K562 (cell line): ENCODE data around the gene PSORS1C2. TPM values are rescaled to one million over a fixed set of nuclear protein-coding genes. Genes with fewer than 3 reads are reported as not detected.

ENCODE experiments used
- ATAC-seq: fragments of 200-7000 bp; cut with Tn5 transposase; 3 replicates; pipeline ENCODE4 v1.9.1; 2020; ENCODE audit warnings: moderate library complexity
- BruUV-seq: library from RNA; stranded (reverse); fragments of 400-500 nt; replicated peaks from 2 replicates; lab custom pipeline; 2021; lab: Mats Ljungman, UMichigan
- CTCF ChIA-PET: fragments of 300-600 bp; formaldehyde crosslinking; extraction: SDS; loops from one replicate; lab custom pipeline; 2021; ENCODE audit warnings: low intra/inter-chr PET ratio; lab: Yijun Ruan, JAX
- POLR2A ChIA-PET: fragments of 300-600, 350-650 bp; sonication (Branson Sonifier 250); formaldehyde crosslinking; extraction: SDS; loops from one replicate; lab custom pipeline; 2021; ENCODE audit warnings: antibody characterized with exemption, inconsistent platforms; lab: Yijun Ruan, JAX
- DNase-seq, 4 experiments: peaks; one replicate each; pipeline versions ENCODE4 v3.0.0 to v3.0.0-alpha.2; 2011 to 2018; ENCODE audit warnings: low spot score in 3 of 4, mixed read lengths in 3 of 4; ENCODE audit errors: extremely low read depth in 1 of 4
- FAIRE-seq: peaks from 2 replicates; lab custom pipeline; 2011; peaks lifted over from hg19 to GRCh38; lab: Jason Lieb, UNC
- H2AFZ ChIP-seq: 2 replicates; pipeline ENCODE4 v1.6.0; 2011; ENCODE audit warnings: low read depth, low read length, control low read depth, inconsistent platforms
- H3K27ac ChIP-seq: fragments of 200-600 bp; 3 replicates; pipeline ENCODE4 v1.8.0; 2011; ENCODE audit warnings: low read depth, mild to moderate bottlenecking, control low read depth, inconsistent platforms, low read length, moderate library complexity, mixed read lengths; ENCODE audit errors: extremely low read depth
- H3K27me3 ChIP-seq, 2 experiments: fragments of 300-600 bp in 1 of 2; 2 replicates in 1 of 2; 3 replicates in 1 of 2; pipeline versions ENCODE4 v1.6.0 to v1.8.0; 2011; ENCODE audit warnings: inconsistent platforms in 2 of 2, low read length in 2 of 2, mild to moderate bottlenecking in 1 of 2, mixed read lengths in 1 of 2, moderate library complexity in 1 of 2; ENCODE audit not compliant: control insufficient read depth in 2 of 2, insufficient read depth in 2 of 2
- H3K36me3 ChIP-seq: fragments of 300-600 bp; 3 replicates; pipeline ENCODE4 v1.8.0; 2011; ENCODE audit warnings: mild to moderate bottlenecking, low read length, inconsistent platforms; ENCODE audit not compliant: control insufficient read depth, insufficient read depth
- H3K4me1 ChIP-seq, 2 experiments: fragments of 200-600 bp in 1 of 2; replicated peaks in 1 of 2; 2 replicates in 1 of 2; 3 replicates in 1 of 2; pipeline versions ENCODE4 v1.5.1 to v1.8.0; 2011; ENCODE audit warnings: inconsistent platforms in 2 of 2, low read length in 2 of 2, mild to moderate bottlenecking in 1 of 2, mixed read lengths in 1 of 2, moderate library complexity in 1 of 2; ENCODE audit not compliant: control insufficient read depth in 2 of 2, insufficient read depth in 2 of 2
- H3K4me2 ChIP-seq: 2 replicates; pipeline ENCODE4 v1.6.1; 2011; ENCODE audit warnings: low read length, control low read depth, inconsistent platforms, mixed read lengths; ENCODE audit not compliant: insufficient read depth
- H3K4me3 ChIP-seq: fragments of 200-600 bp; sonication (generic), shearing (Covaris generic); 2 replicates; pipeline ENCODE4 v1.5.1; 2016; ENCODE audit warnings: control low read depth, inconsistent platforms
- H3K79me2 ChIP-seq: fragments of 200-600 bp; 3 replicates; pipeline ENCODE4 v1.8.0; 2011; ENCODE audit warnings: low read length, inconsistent platforms; ENCODE audit not compliant: control insufficient read depth, insufficient read depth
- H3K9ac ChIP-seq, 2 experiments: 2 replicates each; pipeline versions ENCODE4 v1.6.0 to v1.6.1; 2011; ENCODE audit warnings: low read depth in 2 of 2, low read length in 2 of 2, control low read depth in 1 of 2, inconsistent platforms in 1 of 2, mild to moderate bottlenecking in 1 of 2, mixed read lengths in 1 of 2; ENCODE audit not compliant: insufficient read depth in 1 of 2
- H3K9me1 ChIP-seq: one replicate; pipeline ENCODE4 v1.6.0; 2011; ENCODE audit warnings: inconsistent platforms, mild to moderate bottlenecking, low read length, moderate library complexity; ENCODE audit not compliant: control insufficient read depth, insufficient read depth
- H3K9me3 ChIP-seq: replicated peaks from 2 replicates; pipeline ENCODE4 v1.5.1; 2011; ENCODE audit warnings: low read depth, low read length, inconsistent platforms; ENCODE audit not compliant: control insufficient read depth, insufficient read depth
- H4K20me1 ChIP-seq: replicated peaks from 2 replicates; pipeline ENCODE4 v1.6.1; 2011; ENCODE audit warnings: low read length, inconsistent platforms, mixed read lengths; ENCODE audit not compliant: control insufficient read depth, insufficient read depth
- ADNP ChIP-seq: fragments of 200-800 bp; sonication (Bioruptor generic); IDR thresholded peaks from 2 replicates; pipeline ENCODE4 v1.6.1; 2016; ENCODE audit warnings: missing genetic modification characterization, missing compliant biosample characterization
- CHCHD3 ChIP-seq: fragments of 250-450 bp; sonication (Bioruptor Pico); IDR thresholded peaks from 2 replicates; pipeline ENCODE4 v2.1.2; 2022; ENCODE audit warnings: mild to moderate bottlenecking
- DDX20 ChIP-seq: fragments of 450-650 bp; IDR thresholded peaks from 2 replicates; pipeline ENCODE4 v1.6.1; 2016; ENCODE audit warnings: missing genetic modification characterization, low read depth, mild to moderate bottlenecking, missing compliant biosample characterization, moderate library complexity
- ELK1 ChIP-seq: sonication (generic); formaldehyde crosslinking; IDR thresholded peaks from 2 replicates; pipeline ENCODE4 v1.8.1; 2022; ENCODE audit warnings: missing genetic modification reagents
- ESRRA ChIP-seq: fragments of 450-650 bp; IDR thresholded peaks from 2 replicates; pipeline ENCODE4 v1.6.1; 2014; ENCODE audit warnings: low read depth, mild to moderate bottlenecking, moderate library complexity, borderline replicate concordance
- HDAC2 ChIP-seq: fragments of 450-650 bp; IDR thresholded peaks from 2 replicates; pipeline ENCODE4 v1.6.1; 2016; ENCODE audit warnings: mild to moderate bottlenecking
- HDGF ChIP-seq: fragments of 450-650 bp; IDR thresholded peaks from 2 replicates; pipeline ENCODE4 v1.6.1; 2016
- KDM1A ChIP-seq, 2 experiments: fragments of 450-650 bp; IDR thresholded peaks; 2 replicates each; pipeline ENCODE4 v1.6.1; 2016; ENCODE audit warnings: mild to moderate bottlenecking in 2 of 2
- KLF16 ChIP-seq: IDR thresholded peaks from 2 replicates; pipeline ENCODE4 v1.6.1; 2016; ENCODE audit warnings: antibody characterized with exemption
- LCOR ChIP-seq: sonication (generic); formaldehyde crosslinking; IDR thresholded peaks from 2 replicates; pipeline ENCODE4 v1.8.0; 2022; ENCODE audit warnings: mild to moderate bottlenecking, missing genetic modification reagents
- MEF2A ChIP-seq: IDR thresholded peaks from 2 replicates; pipeline ENCODE4 v1.6.1; 2011; ENCODE audit warnings: low read depth, mild to moderate bottlenecking, low read length, moderate library complexity; ENCODE audit not compliant: control insufficient read depth
- SMAD1 ChIP-seq: fragments of 150-350 bp; IDR thresholded peaks from 2 replicates; pipeline ENCODE4 v1.6.1; 2014; ENCODE audit warnings: low read length, low read depth; ENCODE audit not compliant: partially characterized antibody
- SMARCA5 ChIP-seq: fragments of 450-650 bp; IDR thresholded peaks from 2 replicates; pipeline ENCODE4 v1.6.1; 2016
- SPI1 ChIP-seq: IDR thresholded peaks from 2 replicates; pipeline ENCODE4 v1.6.1; 2011; ENCODE audit warnings: low read depth, low read length, control low read depth, borderline replicate concordance
- ZBTB43 ChIP-seq: sonication (generic); formaldehyde crosslinking; IDR thresholded peaks from 2 replicates; pipeline ENCODE4 v1.8.0; 2023; ENCODE audit warnings: mild to moderate bottlenecking, missing genetic modification reagents
- ZNF121 ChIP-seq: sonication (generic); formaldehyde crosslinking; conservative IDR thresholded peaks from 2 replicates; pipeline ENCODE4 v1.8.0; 2022; ENCODE audit warnings: missing genetic modification reagents
- ZNF282 ChIP-seq: sonication (generic); formaldehyde crosslinking; IDR thresholded peaks from 2 replicates; pipeline ENCODE4 v1.8.1; 2023; ENCODE audit warnings: missing genetic modification reagents
- ZSCAN29 ChIP-seq: fragments of 450-650 bp; IDR thresholded peaks from 2 replicates; pipeline ENCODE4 v1.6.1; 2017
- WGBS: fragments of 100-300 bp; shearing (Covaris generic); methylation state at CpG from one replicate; pipeline ENCODE4 v1.1.6; 2016; ENCODE audit warnings: low coverage, mixed read lengths; ENCODE audit not compliant: insufficient coverage; ENCODE audit errors: missing lambda C conversion rate; 5-methylcytosine and 5-hydroxymethylcytosine counted together
- in situ Hi-C: fragments of 300-500 bp; cut with MboI; formaldehyde crosslinking; loops from 4 replicates; pipeline ENCODE4 v1.15.0; 2018; ENCODE audit warnings: inconsistent platforms, mixed read lengths
- intact Hi-C: fragments of 100-400 bp; cut with micrococcal nuclease; formaldehyde crosslinking; loops from 2 replicates; pipeline ENCODE4 v1.14.2; 2022
- polyA plus RNA-seq, 8 experiments: library from polyadenylated mRNA; depleted of rRNA in 4 of 8; stranded (reverse) in 5 of 8; unstranded in 3 of 8; fragments of >200 nt; fragmentation: Nextera tagmentation in 2 of 8; fragmentation: Illumina TruSeq in 1 of 8; extraction: Ambion mirVana in 2 of 8; extraction: Trizol in 1 of 8; gene quantifications; 2 replicates each; pipeline versions ENCODE4 v1.2.1 to v1.2.3, GENCODE V29; 2011 to 2014; ENCODE audit warnings: inconsistent platforms in 1 of 8, missing spikeins in 1 of 8
- total RNA-seq, 7 experiments: library from RNA; depleted of rRNA in 6 of 7; stranded (reverse); fragments of >200 nt in 6 of 7; fragmentation: Illumina TruSeq in 2 of 7; extraction: Trizol in 2 of 7; gene quantifications; 2 replicates each; pipeline versions ENCODE4 v1.2.1 to v1.2.3, GENCODE V29; 2011 to 2021; ENCODE audit warnings: low replicate concordance in 1 of 7

Gene PSORS1C2
- total and polyA plus RNA-seq, 9 of the 15 experiments (the other 6 are each of a cell fraction or from before 2014, with no cell fraction given): not detected

GRCh38 chr6:31092238-31092637 lies 46.6 kb downstream of the PSORS1C2 start:
- no peak overlapping the region for H3K4me3 ChIP-seq
- H3K9me1 ChIP-seq: no peaks in the 10 kb centered on the region
- no peak overlapping the region for H3K4me2 ChIP-seq
- 13% methylated on average over 2 of the region's 2 CpGs for WGBS
- H3K27ac ChIP-seq: no peak overlapping the region
- no peak overlapping the region for H3K9ac ChIP-seq
- no peak overlapping the region for H2AFZ ChIP-seq
- H3K9me3 ChIP-seq: no peaks in the 10 kb centered on the region
- DNase-seq (no peak), ATAC-seq (no peak), FAIRE-seq (no peak)
- in situ Hi-C loops: no loop called here
- no TSS peak for BruUV-seq
- ChIA-PET POLR2A (interaction anchor here (0.6 to 1.5 kb wide), 4 partner anchors 12 to 434 kb away, joined by 3 read pairs; no protein-coding TSS in a partner anchor), CTCF (no interaction called here)
- H3K4me1 ChIP-seq: peaks cover 0 to 4% of the 10 kb centered on the region in 2 experiments; a peak in 4 of 5 replicates
- H3K79me2 ChIP-seq: no peaks in the 10 kb centered on the region
- no peaks in the 10 kb centered on the region for H3K36me3 ChIP-seq
- no peaks in the 10 kb centered on the region for H4K20me1 ChIP-seq
- H3K27me3 ChIP-seq: peaks cover 0 to 16% of the 10 kb centered on the region in 2 experiments; a peak in 2 of 5 replicates
- intact Hi-C loops: no loop called here
- TF ChIP-seq ZBTB43: no peak
- TF ChIP-seq ESRRA: 0 out of 2 replicates have a peak, but pooled peaks have one; percentile 15
- TF ChIP-seq MEF2A: no peak
- TF ChIP-seq DDX20 (tag): no peak
- no peak for TF ChIP-seq KLF16
- no peak for TF ChIP-seq SPI1
- TF ChIP-seq LCOR (CRISPR knock-in tag): no peak
- TF ChIP-seq ZSCAN29: no peak
- TF ChIP-seq CHCHD3 (CRISPR knock-in tag): no peak
- TF ChIP-seq ADNP (tag): 0 out of 2 replicates have a peak, but pooled peaks have one; percentile 44
- no peak for TF ChIP-seq ZNF121 (CRISPR knock-in tag)
- 0 out of 2 replicates have a peak, but pooled peaks have one; percentile 31 for TF ChIP-seq HDGF
- peak; percentile 77 to 85 for TF ChIP-seq KDM1A (IDR thresholded peaks at IDR 0.05)
- TF ChIP-seq ZNF282: no peak
- peak; percentile 90 for TF ChIP-seq SMARCA5
- TF ChIP-seq SMAD1: no peak
- peak; percentile 53; the same call in 1 of the 2 replicates for TF ChIP-seq HDAC2
- no peak for TF ChIP-seq ELK1 (CRISPR knock-in tag)
